Stromal cell of bone marrow (primary cell): ENCODE data around the gene UNK.

ENCODE experiments used
- DNase-seq: peaks from one replicate; pipeline ENCODE4 v3.0.0-alpha.2; 2012; ENCODE audit warnings: low read depth

Gene UNK

DNA sequence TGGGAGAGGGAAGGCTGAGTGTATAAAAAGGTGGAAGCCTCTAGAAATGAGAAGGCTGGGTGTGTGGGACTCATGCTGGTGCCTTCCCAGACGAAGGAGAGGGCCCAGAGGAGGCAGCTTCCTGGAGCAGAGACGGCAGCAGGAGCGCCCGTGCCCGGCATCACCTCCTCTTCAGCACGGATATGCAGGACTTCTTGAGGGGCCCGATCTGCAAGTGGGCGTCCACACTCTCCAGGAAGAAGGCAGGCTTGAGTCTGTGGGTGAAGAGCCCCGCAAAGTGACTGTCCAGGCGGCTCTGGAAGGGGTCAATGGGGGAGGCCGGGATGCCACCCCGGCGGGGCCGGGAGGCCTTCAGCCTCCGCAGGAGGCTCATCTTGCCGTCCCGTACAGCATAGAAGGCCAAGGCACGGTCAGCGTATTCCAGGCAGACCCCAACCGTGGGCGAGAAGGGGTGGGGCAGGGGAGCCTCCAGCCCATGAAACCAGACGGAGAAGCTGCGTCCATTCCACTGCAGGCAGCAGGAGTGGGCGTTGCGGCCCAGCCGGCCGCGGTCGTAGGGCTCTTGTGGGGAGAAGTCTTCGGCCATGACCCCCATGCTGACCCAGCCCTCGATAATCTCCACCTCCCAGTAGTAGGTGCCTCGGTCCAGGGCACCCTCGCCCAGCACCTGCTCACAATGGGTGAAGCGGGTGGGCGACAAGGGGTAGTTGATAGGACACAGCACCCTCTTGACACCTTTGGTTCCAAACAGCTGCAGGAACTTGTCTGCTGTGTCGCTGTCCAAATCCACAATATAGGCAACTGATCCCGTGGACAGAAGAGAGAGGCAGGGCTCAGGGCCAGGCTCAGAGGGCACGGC lies 89.9 kb downstream of the UNK start:
- DNase-seq: no peak
